Measurements from ENCODE around the gene NSRP1.

The NSRP1 gene

GRCh38 chr17:30148376-30148775 is 31.8 kb downstream of the NSRP1 start:
- Histone ChIP-seq H3F3A (ENCODE audit: control insufficient read depth, insufficient read depth) (no peaks in the 10 kb centered on the region; the same call in 1 of the 2 replicates), H3K9me3 (ENCODE audit: control insufficient read depth, insufficient read depth, low read length) (no peaks in the 10 kb centered on the region), H3K27me3 (ENCODE audit: control insufficient read depth, low read length) (no peaks in the 10 kb centered on the region), H4K20me1 (ENCODE audit: control insufficient read depth, insufficient read depth, low read depth, low read length) (peaks cover 2% of the 10 kb centered on the region; the same call in 1 of the 2 replicates), H3K36me3 (ENCODE audit: control insufficient read depth, low read length) (peaks cover 28% of the 10 kb centered on the region), H3K4me3 (ENCODE audit: low read length) (no peak overlapping the region), H3K27ac (ENCODE audit: low read depth, low read length) (no peak overlapping the region), H3K4me2 (ENCODE audit: low read length) (no peak overlapping the region), H3K9me2 (replicated peaks; ENCODE audit: control insufficient read depth, low read length) (no peaks in the 10 kb centered on the region), H3K79me2 (ENCODE audit: control insufficient read depth, low read length) (peaks cover 76% of the 10 kb centered on the region), H3K4me1 (ENCODE audit: control insufficient read depth, low read length) (peaks cover 27% of the 10 kb centered on the region)
- TF ChIP-seq CTCF (IDR thresholded peaks at IDR 0.05; ENCODE audit: low read depth, low read length, poor library complexity, severe bottlenecking) (no peak), EZH2phosphoT487 (IDR thresholded peaks at IDR 0.05; ENCODE audit: borderline replicate concordance, low read length) (no peak)

- TF ChIP-seq EZH2phosphoT487 (IDR thresholded peaks at IDR 0.05; ENCODE audit: borderline replicate concordance, low read length) = no peak
- no peak for TF ChIP-seq CTCF (IDR thresholded peaks at IDR 0.05; ENCODE audit: low read depth, low read length, poor library complexity, severe bottlenecking)
- Histone ChIP-seq H3K79me2 (ENCODE audit: control insufficient read depth, low read length) (peaks cover 78% of the 10 kb centered on the region), H3K36me3 (ENCODE audit: control insufficient read depth, low read length) (peaks cover 36% of the 10 kb centered on the region), H3F3A (ENCODE audit: control insufficient read depth, insufficient read depth) (peaks cover 4% of the 10 kb centered on the region; the same call in 1 of the 2 replicates), H3K9me3 (ENCODE audit: control insufficient read depth, insufficient read depth, low read length) (no peaks in the 10 kb centered on the region), H3K27ac (ENCODE audit: low read depth, low read length) (no peak overlapping the region), H3K27me3 (ENCODE audit: control insufficient read depth, low read length) (no peaks in the 10 kb centered on the region), H3K9me2 (replicated peaks; ENCODE audit: control insufficient read depth, low read length) (no peaks in the 10 kb centered on the region), H3K4me3 (ENCODE audit: low read length) (no peak overlapping the region), H3K4me2 (ENCODE audit: low read length) (no peak overlapping the region), H3K4me1 (ENCODE audit: control insufficient read depth, low read length) (peaks cover 36% of the 10 kb centered on the region), H4K20me1 (ENCODE audit: control insufficient read depth, insufficient read depth, low read depth, low read length) (peaks cover 2% of the 10 kb centered on the region; the same call in 1 of the 2 replicates)
Observed at GRCh38 chr17:30151471-30151870, 34.9 kb downstream of the NSRP1 start.

DNA sequence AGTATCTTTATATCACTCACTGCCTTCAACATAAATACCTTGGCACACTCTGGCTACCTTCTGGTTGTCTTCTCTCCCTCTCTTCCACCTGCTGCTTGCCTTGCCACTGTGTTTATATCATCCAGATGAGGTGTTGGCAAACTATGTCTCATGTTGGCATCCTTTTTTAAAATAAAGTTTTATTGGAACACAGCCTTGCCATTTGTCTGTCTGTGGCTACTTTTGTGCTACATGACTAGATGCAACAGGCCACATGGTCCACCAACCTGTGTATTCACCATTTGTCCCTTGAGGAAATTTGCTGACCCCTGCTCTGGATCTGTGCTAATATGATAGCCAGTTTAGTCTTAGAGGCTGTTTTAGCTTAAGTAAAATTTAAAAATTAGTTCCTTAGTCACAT is 36.8 kb downstream of the NSRP1 start:
- H3K4me2 ChIP-seq (ENCODE audit: low read length) = no peak overlapping the region
- TF ChIP-seq EZH2phosphoT487 (IDR thresholded peaks at IDR 0.05; ENCODE audit: borderline replicate concordance, low read length) (no peak), CTCF (IDR thresholded peaks at IDR 0.05; ENCODE audit: low read depth, low read length, poor library complexity, severe bottlenecking) (no peak)
- no peaks in the 10 kb centered on the region; the same call in 1 of the 2 replicates for H4K20me1 ChIP-seq (ENCODE audit: control insufficient read depth, insufficient read depth, low read depth, low read length)
- peaks cover 4% of the 10 kb centered on the region; the same call in 1 of the 2 replicates for H3F3A ChIP-seq (ENCODE audit: control insufficient read depth, insufficient read depth)
- peaks cover 49% of the 10 kb centered on the region for H3K36me3 ChIP-seq (ENCODE audit: control insufficient read depth, low read length)
- H3K79me2 ChIP-seq (ENCODE audit: control insufficient read depth, low read length) = peaks cover 81% of the 10 kb centered on the region
- H3K9me3 ChIP-seq (ENCODE audit: control insufficient read depth, insufficient read depth, low read length) = no peaks in the 10 kb centered on the region
- peaks cover 51% of the 10 kb centered on the region for H3K4me1 ChIP-seq (ENCODE audit: control insufficient read depth, low read length)
- H3K9me2 ChIP-seq (replicated peaks; ENCODE audit: control insufficient read depth, low read length) = no peaks in the 10 kb centered on the region
- H3K27me3 ChIP-seq (ENCODE audit: control insufficient read depth, low read length) = no peaks in the 10 kb centered on the region
- H3K4me3 ChIP-seq (ENCODE audit: low read length) = no peak overlapping the region
- H3K27ac ChIP-seq (ENCODE audit: low read depth, low read length) = no peak overlapping the region

All from DOHH2 (cell line).